GM12878 (cell line): ENCODE data around the gene SPAG7.

Experiments
- CTCF ChIP-seq, 3 experiments: IDR thresholded peaks in 2 of 3; conservative IDR thresholded peaks in 1 of 3; 2 replicates each; pipeline ENCODE4 v1.5.1; 2011; ENCODE audit warnings: low read depth in 3 of 3, low read length in 3 of 3, mild to moderate bottlenecking in 3 of 3, control low read depth in 2 of 3, moderate library complexity in 2 of 3, inconsistent platforms in 1 of 3, mixed read lengths in 1 of 3; ENCODE audit not compliant: control insufficient read depth in 2 of 3, insufficient read depth in 1 of 3; ENCODE audit errors: extremely low read depth in 1 of 3
- NFIC ChIP-seq: IDR thresholded peaks from 2 replicates; pipeline ENCODE4 v1.6.1; 2012; ENCODE audit warnings: low read depth, mild to moderate bottlenecking, inconsistent platforms, low read length, moderate library complexity
- PKNOX1 ChIP-seq: fragments of 450-650 bp; IDR thresholded peaks from 2 replicates; pipeline ENCODE4 v1.6.1; 2016; ENCODE audit warnings: mild to moderate bottlenecking
- POLR2AphosphoS5 ChIP-seq: IDR thresholded peaks from 2 replicates; pipeline ENCODE4 v1.6.1; 2011; ENCODE audit warnings: mild to moderate bottlenecking, low read length, inconsistent platforms
- TAF1 ChIP-seq: IDR thresholded peaks from 2 replicates; pipeline ENCODE4 v1.6.1; 2011; ENCODE audit warnings: mild to moderate bottlenecking, low read depth, low read length, borderline replicate concordance

- TF ChIP-seq POLR2AphosphoS5, result peak; percentile 97
- TF ChIP-seq TAF1, result peak; percentile 85
- TF ChIP-seq NFIC, result no peak
- TF ChIP-seq CTCF (IDR thresholded peaks at IDR 0.05 in 2 of 3, conservative IDR thresholded peaks at IDR 0.05 in 1 of 3; ENCODE audit: control insufficient read depth in 2 of 3, extremely low read depth in 1 of 3, insufficient read depth in 1 of 3, low read depth in 3 of 3, low read length in 3 of 3), result no peak
- TF ChIP-seq PKNOX1, result peak; percentile 93
Measured at GRCh38 chr17:4939796-4940554, 27.6 kb downstream of the SPAG7 start, which contains the start of the genes RNF167 and SLC25A11.
